Stimulated activated CD8-positive, alpha-beta memory T cell treated with anti-CD3 and anti-CD28 coated beads, Interleukin-7, amount 100 ng/mL, for 48 hours (primary cell): ENCODE measurements around the gene FSD1.
A peak's percentile ranks its signal among the peaks of the same experiment; 100 is the strongest.
"Not testable (repeated sequence)": the region's sequence is repeated elsewhere in the genome, so short reads cannot be mapped to it uniquely, and the experiment has no call there.

Experiments used
- DNase-seq, 2 donors: peaks; one replicate each; pipeline ENCODE4 v3.0.0-alpha.2; 2020; ENCODE audit warnings: low read depth in 1 of 2; ENCODE audit errors: extremely low read depth in 1 of 2

FSD1 gene

DNA sequence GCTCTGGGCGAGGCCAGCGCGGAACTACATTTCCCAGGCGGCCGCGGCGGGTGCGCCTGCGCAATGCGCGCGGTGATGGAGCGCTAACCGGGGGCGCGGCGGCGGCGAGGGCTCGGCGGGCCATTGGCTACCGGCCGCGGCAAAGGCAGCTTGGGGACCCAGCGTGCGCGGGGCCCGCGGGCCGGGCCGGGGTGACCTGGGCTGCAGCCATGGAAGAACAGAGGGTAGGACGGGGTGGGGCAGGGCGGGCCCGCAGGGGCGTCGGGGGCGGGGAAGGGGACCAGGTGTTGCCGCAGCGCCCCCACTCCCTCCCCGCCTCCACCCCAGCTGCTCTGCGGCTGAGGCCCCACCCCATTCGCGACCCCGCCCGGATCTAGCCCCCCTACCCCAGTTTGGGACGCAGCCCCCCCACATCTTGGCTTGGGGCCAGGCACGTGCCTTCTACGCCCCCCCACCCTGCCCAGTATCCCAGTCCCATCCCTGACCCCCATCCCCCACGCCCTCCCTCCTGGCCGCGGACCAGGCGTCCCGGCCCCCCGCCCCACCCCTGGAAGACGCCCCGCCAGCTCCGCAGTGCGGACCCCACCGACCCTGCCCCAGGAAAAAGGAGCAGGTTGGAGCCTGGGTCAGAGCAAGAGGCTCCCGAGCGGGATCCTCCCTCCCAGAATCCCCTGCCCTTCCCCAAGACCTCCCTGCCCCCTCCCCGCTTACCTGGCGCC lies at the start of gene FSD1:
TSS of gene FSD1 (plus strand) at position 61 of the 719 bp plus-strand sequence. CDS start at position 210, 149 bp downstream.
- peak; percentile 62 to 67 for DNase-seq

DNA sequence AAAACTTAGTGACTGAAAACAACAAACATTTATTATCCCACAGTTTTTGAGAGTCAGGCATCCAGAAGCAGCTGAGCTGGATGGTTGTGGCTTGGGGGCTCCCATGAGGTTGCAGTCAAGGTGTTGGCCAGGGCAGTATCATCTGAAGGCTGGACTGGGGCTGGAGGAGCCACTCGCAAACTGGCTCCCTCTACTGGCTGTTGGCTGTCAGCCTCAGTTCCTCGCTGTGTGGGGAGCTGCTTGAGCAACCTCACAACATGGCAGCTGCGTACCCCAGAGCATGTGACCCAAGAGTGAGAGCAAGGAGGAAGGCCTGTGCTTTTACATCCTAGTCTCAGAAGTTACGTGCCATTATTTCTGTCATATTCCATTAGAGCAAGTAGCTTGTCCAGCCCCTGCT lies 47.8 kb upstream of the FSD1 start:
- no peak for DNase-seq

DNA sequence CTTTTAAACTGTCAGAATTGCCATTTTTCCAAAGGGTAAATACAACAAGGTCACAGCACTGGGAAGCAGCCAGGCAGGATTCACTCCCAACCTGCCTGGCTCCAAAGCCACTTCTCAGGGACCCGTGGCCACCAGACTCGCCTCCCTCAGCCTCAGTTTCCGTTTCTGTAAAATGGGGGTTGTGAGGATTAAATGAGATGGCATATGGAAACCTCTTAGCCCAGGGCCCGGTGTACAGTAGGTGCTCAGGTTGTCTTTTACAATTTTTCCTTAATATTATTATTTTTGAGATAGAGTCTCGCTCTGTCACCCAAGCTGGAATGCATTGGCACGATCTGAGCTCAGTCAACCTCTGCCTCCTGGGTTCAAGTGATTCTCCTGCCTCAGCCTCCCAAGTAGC lies 47.4 kb upstream of the FSD1 start:
- no peak for DNase-seq

DNA sequence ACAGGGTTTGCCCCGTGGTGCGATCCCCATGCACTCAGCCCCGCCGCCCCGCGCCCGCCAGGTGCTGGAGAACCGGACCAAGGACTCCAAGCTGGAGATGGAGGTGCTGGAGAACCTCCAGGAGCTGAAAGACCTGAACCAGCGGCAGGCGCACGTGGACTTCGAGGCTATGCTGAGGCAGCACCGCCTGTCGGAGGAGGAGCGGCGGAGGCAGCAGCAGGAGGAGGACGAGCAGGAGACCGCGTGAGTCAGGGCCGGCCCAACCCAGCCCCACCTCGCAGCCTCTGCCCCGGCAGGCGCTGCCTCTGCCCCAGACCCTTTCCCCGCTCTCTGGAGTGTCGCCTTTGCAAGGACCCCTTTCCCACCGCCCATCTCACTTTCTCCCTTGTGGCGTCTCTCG lies 46.2 kb upstream of the FSD1 start:
- DNase-seq: no peak

DNA sequence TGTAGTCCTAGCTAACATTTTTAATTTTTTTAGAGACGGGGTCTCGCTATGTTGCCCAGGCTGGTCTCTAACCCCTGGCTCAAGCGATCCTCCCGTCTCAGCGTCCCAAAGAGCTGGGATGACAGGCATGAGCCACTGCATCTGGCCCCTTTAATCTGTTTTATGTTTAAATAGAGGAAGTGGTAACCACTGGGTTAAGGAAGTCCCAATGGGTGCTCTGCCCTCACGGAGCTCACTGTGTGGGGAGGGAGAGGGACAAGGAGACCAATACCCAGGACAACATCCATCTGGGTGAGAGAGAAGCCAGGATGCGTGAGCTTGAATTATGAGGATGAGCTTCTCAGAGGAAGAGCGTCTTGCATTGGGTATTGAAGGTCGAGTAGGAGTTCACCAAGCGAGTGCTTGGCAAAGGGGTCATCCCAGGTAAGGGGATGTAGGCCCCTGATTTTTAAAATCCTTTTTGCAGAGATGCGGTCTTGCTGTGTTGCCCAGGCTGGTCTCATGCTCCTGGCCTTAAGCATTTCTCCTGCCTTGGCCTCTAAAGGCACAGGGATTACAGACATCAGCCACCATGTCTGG lies 43.7 kb upstream of the FSD1 start:
- DNase-seq: no peak

DNA sequence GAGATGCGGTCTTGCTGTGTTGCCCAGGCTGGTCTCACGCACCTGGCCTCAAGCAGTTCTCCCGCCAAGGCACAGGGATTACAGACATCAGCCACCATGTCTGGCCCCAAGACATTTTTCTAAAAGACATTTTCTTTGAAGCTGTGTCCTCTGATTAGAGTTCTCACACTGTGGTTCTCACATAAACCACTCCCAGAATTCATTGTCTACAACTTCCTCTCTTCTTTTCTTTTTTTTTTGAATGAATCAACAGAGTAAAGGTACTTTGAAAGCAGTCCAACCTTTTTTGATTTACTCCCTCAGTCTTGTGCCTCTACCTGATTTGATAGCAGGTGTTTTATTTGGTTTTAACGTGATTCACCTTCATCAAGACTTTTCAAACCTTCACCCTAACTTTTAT lies 39.6 kb upstream of the FSD1 start:
- DNase-seq: no peak

DNA sequence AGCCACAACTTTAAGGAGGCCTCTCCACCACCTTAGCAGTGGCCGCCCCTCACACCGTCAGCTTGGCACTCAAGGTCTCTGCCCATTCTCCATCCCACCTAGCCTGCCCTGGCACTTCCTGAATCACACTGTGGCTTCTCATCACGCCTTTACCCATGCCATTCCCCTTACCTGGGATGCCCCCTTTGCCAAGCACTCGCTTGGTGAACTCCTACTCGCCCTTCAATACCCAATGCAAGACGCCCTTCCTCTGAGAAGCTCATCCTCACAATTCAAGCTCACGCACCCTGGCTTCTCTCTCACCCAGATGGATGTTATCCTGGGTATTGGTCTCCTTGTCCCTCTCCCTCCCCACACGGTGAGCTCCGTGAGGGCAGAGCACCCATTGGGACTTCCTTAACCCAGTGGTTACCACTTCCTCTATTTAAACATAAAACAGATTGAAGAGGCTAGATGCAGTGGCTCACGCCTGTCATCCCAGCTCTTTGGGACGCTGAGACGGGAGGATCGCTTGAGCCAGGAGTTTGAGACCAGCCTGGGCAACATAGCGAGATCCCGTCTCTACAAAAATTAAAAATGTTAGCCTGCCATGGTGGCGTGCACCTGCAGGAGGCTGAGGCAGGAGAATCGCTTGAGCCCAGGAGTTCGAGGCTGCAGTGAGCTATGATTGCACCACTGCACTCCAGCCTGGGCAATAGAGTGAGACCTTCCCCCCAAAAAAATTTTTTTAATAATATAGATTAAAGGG lies 38.0 kb upstream of the FSD1 start:
- DNase-seq: no peak

DNA sequence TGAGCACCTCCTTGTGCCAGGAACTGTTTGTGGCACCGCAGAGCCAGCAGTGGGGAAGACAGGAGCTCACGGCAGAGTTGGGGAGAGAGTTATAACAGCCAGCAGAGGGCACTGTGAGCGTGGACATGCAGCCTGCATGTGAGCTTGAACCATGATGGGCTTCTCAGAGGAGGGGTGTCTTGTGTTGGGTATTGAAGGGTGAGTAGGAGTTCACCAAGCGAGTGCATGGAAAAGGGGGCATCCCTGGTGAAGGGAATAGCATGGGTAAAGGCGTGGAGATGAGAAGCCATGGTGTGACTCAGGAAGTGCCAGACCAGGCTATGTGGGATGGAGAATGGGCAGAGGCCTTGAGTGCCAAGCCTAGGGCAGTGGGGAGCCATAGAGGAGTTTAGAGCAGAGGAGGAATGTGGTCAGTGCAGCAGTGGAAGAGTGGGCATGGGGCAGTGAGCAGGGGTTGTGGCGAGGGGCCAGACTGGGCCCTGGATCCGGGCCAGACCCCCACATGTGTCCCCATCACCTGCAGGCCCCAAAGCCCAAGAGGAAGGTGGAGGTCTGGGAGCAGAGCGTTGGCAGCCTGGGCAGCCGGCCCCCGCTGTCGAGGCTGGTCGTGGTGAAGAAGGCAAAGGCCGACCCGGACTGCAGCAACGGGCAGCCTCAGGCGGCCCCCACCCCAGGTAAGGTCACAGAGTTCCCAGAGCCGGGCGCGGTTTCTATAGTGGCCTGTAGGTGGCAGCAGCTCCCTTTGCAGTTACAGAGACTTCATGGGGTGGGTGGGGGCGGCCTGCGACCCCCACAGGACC lies 37.1 kb upstream of the FSD1 start:
- DNase-seq: peak in 1 of 2 donors; percentile 34

DNA sequence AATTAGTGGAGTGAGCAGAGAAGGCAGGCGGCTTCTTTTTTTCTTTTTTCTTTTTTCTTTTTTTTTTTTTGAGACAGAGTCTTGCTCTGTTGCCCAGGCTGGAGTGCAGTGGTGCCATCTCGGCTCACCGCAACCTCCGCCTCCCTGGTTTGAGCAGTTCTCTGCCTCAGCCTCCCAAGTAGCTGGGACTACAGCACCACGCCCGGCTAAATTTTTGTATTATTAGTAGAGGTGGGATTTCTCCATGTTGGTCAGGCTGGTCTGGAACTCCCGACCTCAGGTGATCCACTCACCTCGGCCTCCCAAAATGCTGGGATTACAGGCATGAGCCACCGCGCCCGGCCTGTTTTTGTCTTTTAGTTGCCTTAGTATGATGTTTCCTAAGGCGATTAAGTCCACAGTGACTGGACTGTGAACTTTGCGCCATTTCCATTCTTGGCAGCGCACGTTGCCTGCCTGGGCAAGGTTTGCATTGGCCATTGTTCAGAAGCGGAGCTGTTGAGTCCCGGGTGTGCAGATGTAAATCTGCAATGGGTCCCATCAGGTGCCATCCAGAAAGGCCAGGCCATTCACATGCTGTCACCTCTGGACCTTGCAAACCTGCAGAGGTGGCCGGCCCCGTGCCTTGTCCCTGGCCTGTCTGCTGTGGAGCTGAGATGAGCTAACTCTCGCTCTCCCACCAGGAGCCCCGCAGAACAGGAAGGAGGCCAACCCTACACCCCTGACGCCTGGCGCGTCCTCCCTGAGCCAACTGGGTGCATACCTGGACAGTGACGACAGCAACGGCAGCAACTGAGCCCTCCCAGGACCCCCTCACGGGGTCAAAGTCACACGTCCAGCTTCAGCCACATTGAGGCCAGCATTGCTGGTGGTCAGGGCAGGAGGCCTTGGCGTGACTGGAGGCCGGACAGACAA lies 36.2 kb upstream of the FSD1 start:
- DNase-seq: no peak

DNA sequence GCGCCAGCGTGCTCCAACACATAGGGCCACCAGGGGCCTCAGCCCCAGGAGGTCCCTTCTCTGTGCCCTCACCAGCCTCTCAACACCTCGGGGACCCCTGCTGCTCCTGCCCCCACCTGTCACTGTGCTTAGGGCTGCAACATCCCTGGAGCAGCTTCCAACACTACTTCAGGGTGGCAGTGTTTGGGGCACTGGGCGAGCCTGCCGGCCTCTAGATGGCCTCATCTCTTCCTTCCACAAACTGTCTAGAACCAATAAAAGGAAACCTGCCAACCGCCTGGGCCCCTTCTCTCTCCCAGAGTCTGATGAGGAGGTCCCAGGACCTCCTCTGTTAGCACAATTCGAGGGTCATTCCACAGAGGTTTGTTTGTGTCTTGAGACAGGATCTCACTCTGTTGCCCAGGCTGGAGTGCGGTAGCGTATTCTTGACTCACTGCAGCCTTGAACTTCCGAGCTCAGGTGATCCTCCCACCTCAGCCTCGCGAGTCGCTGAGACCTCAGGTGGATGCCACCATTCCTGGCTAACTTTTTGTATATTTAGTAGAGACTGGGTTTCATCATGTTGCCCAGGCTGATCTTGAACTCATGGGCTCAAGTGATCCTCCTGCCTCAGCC lies 35.5 kb upstream of the FSD1 start:
- DNase-seq: no peak

DNA sequence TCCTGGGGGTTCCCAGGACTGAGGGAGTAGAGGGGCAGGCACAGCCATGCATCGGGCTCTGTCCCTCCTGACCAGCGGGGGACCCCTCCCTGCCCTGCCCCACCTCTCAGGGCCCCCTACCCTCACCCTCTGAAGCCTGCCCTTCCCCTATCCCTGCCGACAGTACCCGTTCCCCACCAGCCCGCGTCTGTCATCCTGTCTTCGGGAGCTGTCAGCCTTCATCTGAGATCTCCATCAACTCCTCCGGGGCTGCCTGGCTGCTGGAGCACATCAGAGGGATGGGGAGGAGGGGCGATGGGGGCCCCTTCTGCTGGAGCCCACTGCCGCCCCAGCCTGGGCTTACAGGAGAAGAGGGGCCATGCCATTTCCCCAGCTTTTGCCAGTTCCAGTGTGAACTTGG lies 31.5 kb upstream of the FSD1 start:
- DNase-seq: no peak

DNA sequence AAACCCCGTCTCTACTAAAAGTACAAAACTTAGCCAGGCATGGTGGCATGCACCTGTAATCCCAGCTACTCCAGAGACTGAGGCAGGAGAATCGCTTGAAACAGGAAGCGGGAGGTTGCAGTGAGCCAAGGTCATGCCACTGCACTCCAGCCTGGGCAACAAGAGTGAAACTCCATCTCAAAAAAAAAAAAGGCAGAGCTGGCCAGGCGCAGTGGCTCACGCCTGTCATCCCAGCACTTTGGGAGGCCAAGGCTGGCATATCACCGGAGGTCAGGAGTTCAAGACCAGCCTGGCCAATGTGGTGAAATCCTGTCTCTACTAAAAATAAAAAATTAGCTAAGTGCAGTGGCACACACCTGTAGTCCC lies 30.1 kb upstream of the FSD1 start:
- DNase-seq: not testable (repeated sequence)

DNA sequence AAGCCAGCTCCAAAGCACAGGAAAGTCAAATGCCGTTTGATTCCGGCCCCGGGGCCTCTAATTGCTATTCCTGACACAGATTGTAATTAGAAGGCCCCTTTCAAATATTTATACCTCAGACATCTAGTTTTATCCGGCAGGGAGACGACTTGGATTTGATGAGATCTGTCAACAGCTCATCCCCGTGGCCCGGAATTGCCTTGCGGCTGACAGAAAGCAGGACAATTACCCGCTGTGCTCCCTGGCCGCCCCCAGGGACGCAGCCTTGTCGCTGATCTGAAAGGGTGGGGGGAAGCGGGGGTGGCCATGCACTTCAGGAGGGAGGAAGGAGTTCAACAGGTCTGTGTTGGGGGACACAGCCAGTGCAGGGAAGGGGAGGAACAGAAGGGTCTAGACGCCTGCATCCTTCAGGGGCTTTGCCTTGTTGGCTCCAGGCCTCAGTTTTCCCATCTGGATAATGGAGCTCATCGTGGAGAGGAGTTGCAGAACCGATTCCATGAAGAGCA lies 27.2 kb upstream of the FSD1 start:
- no peak for DNase-seq

DNA sequence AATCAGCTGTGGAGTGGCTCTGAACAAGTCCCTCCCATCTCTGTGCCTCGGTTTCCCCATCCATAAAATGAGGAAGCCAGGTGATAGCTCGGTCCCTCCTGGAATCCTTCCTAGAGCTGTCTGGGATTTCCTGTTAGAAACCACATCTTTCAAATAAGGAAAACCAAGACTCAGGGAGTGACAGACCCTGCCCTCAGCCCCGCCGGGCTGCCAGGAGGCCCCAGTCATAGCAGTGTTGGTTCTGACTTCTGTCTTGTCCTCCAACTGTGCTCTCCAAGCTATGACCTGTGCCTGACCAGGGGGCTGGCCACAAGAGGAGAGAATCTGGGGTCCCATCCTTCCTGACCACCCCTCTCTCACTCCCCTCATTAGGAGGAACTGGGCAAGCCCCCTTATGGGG lies 26.4 kb upstream of the FSD1 start:
- no peak for DNase-seq

DNA sequence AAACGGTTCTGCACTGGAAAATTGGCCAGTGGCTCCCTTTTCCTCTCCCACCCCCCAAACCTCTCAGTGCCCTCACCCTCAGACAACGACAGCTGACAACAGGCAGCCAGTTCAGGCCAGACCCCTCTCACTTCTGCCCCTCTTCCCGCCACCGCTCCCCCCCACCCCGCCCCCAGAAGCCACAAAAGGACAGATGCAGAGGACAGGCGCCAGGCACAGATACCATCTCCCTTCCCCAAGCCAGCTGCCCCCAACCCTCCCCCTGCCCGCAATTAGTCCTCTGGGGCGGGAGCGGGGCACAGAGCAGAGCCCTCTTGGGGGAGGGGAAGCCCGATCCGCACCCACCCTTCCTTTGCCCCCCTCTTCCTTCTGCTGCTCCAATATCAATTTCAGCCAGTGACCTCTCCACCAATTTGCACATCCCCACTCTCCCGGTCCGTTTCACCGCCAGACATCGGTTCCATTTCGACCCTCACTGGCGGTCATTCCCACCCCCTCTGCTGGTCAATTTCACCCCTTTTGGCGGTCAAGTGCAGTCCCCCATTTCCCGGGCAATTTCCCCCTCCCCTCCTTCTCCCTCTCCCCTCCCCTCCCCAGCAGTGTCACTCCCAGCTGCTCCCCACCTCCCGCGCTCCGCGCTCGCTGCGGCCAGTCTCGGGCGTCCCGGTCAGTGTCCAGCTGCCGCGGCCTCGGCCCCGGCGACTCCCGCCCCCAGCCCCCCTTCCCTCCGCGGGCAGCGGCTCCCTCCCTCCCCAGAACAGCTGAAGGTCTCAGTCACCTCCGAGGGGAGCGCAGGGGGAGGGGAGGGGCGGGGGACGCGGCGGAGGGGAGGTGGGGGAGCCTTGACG lies 25.8 kb upstream of the FSD1 start, which contains the start of gene SHD:
TSS of gene SHD (plus strand) at position 848 of the 848 bp plus-strand sequence. CDS start 798 bp downstream, outside the sequence.
- DNase-seq: no peak

DNA sequence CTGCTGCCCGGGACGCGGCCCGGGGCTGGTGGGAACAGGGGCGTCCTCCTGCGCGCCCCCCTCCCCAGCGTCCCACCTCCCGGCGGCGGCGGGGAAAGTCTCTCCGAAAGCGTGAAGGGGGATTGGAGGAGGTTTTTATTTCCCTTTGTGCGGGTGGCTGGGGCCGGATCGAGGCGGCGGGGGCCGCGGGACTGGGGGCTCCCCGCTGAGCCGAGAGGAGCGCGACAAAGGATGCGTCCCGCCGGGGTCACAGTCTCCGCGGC lies 25.2 kb upstream of the FSD1 start:
- DNase-seq: no peak

DNA sequence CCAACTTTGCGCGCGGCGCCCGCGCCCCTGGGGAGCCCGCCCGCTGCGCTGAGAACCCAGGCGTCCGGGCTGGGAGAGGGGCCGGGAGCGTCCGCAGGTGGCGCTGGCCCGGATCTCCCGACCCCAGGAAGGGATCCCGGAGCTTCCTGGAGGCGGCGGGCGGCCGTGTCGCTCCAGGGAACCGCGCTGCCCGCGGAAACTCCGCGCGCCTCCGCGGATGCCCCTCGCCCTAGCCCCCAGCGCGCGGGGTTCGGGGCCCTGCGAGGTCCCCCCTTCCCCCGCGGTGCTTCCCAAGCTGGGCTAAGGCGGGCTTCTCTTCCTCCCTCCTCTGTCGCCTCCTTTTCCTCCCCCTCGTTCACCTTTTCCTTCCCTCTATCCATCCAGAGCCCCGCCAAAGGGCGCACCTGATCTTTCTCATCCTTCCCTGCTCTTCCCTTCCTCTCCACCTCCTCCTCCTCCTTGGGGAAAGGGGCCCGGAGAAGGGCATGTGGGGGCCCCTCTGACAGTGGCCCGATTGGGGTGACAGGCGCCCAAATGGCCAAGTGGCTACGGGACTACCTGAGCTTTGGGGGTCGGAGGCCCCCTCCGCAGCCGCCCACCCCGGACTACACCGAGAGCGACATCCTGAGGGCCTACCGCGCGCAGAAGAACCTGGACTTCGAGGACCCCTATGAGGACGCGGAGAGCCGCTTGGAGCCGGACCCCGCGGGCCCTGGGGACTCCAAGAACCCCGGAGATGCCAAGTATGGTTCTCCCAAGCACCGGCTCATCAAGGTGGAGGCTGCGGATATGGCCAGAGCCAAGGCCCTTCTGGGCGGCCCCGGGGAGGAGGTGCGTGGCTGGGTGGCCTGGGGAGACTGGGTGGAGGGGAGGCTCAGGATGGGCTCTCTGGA lies 24.6 kb upstream of the FSD1 start:
- no peak for DNase-seq
